ENCODE data around the gene TENM3. TPM values are rescaled to one million over a fixed set of nuclear protein-coding genes. Genes with fewer than 3 reads are reported as not detected.

Gene TENM3
- polyA plus RNA-seq, 1 of the 3 experiments (the other 2 are of a cell fraction), result 10.4 TPM

DNA sequence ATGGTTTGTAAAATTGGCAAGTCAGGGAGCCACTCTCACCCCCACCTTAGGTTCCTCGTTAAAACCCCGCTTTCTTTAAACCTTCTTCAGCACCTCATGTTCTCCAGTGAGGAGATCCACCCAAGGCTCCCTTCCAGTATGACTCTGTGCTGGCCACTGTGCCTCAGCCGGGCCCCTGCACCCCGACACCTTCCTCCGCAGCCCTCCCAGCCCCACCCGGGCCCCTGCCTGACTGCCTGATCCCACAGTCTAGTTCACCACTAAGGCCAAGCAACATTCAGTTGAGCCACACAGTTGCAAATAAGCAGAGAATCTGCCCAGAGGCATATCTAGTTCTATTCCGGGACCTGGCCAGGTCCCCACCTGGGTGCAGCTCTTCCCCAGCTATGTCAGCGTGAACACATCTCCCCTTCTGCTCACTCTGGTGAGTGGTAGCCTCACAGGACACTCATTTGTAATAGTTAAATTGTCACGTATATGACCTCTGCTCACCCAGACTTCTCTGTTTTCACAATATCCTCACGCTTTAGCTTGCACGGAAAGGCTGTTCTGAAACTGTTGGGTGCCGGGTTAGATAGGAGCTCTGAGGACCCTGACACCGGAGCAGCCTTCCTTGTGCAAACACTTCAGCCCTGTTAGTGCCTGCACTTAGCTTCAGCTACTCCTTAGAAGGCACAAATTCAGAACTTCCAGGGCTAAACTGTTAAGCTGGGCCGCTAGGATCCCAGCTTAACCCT, 527.2 kb downstream of the TENM3 start:
- 92% methylated on average over 14 of the region's 14 CpGs for WGBS (ENCODE audit: low lambda C conversion rate)
- Histone ChIP-seq H3K36me3 (replicated peaks in 1 of 2; ENCODE audit: control insufficient read depth in 1 of 2, insufficient read depth in 2 of 2, low read length in 1 of 2) (peaks cover 5 to 18% of the 10 kb centered on the region in 2 experiments), H3K27ac (ENCODE audit: low read depth in 2 of 2, low read length in 1 of 2) (no peak overlapping the region), H3K4me3 (ENCODE audit: low read depth in 2 of 2, low read length in 1 of 2) (no peak overlapping the region), H3K9me3 (no peaks in the 10 kb centered on the region), H3K27me3 (ENCODE audit: insufficient read depth) (no peaks in the 10 kb centered on the region), H2AFZ (ENCODE audit: low read depth) (no peak overlapping the region), H4K20me1 (ENCODE audit: insufficient read depth) (no peaks in the 10 kb centered on the region), H3K79me2 (ENCODE audit: insufficient read depth) (no peaks in the 10 kb centered on the region), H3K4me2 (no peak overlapping the region), H3K9me2 (no peaks in the 10 kb centered on the region), H3F3A (replicated peaks; ENCODE audit: insufficient read depth) (no peaks in the 10 kb centered on the region), H3K4me1 (ENCODE audit: control insufficient read depth in 1 of 2, insufficient read depth in 2 of 2, low read depth in 1 of 2, low read length in 1 of 2) (peaks cover 0 to 2% of the 10 kb centered on the region in 2 experiments; a peak in 1 of 4 replicates), H3K9ac (no peak overlapping the region)
- no peak for DNase-seq
- CTCF ChIA-PET, result interaction anchor here (1.3 kb wide), 1 partner anchor 155 kb away, joined by 3 read pairs; no protein-coding TSS in a partner anchor
- POLR2A ChIA-PET, result no interaction called here
- no peak for TF ChIP-seq RCOR1 (IDR thresholded peaks at IDR 0.05; ENCODE audit: low read length)
- no peak for TF ChIP-seq EZH2phosphoT487 (IDR thresholded peaks at IDR 0.05; ENCODE audit: borderline replicate concordance, low read depth)
- TF ChIP-seq RAD21 (IDR thresholded peaks at IDR 0.05; ENCODE audit: low read length), result no peak
- TF ChIP-seq, protein P1, sequence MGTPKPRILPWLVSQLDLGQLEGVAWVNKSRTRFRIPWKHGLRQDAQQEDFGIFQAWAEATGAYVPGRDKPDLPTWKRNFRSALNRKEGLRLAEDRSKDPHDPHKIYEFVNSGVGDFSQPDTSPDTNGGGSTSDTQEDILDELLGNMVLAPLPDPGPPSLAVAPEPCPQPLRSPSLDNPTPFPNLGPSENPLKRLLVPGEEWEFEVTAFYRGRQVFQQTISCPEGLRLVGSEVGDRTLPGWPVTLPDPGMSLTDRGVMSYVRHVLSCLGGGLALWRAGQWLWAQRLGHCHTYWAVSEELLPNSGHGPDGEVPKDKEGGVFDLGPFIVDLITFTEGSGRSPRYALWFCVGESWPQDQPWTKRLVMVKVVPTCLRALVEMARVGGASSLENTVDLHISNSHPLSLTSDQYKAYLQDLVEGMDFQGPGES (IDR thresholded peaks at IDR 0.05; ENCODE audit: low read depth, low read length), result no peak
- TF ChIP-seq, protein P2, sequence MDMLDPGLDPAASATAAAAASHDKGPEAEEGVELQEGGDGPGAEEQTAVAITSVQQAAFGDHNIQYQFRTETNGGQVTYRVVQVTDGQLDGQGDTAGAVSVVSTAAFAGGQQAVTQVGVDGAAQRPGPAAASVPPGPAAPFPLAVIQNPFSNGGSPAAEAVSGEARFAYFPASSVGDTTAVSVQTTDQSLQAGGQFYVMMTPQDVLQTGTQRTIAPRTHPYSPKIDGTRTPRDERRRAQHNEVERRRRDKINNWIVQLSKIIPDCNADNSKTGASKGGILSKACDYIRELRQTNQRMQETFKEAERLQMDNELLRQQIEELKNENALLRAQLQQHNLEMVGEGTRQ (IDR thresholded peaks at IDR 0.05; ENCODE audit: borderline replicate concordance, low read depth, low read length), result no peak
- TF ChIP-seq YY1 (IDR thresholded peaks at IDR 0.05; ENCODE audit: low read depth), result no peak
- TF ChIP-seq, protein P3, sequence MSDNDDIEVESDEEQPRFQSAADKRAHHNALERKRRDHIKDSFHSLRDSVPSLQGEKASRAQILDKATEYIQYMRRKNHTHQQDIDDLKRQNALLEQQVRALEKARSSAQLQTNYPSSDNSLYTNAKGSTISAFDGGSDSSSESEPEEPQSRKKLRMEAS (IDR thresholded peaks at IDR 0.05; ENCODE audit: low read depth), result no peak
- no peak for TF ChIP-seq RFX5 (IDR thresholded peaks at IDR 0.05; ENCODE audit: low read length)
- no peak for TF ChIP-seq ELF1 (IDR thresholded peaks at IDR 0.05)
- TF ChIP-seq TEAD4 (IDR thresholded peaks at IDR 0.05; ENCODE audit: borderline replicate concordance, insufficient read depth), result no peak
- TF ChIP-seq, protein P4, sequence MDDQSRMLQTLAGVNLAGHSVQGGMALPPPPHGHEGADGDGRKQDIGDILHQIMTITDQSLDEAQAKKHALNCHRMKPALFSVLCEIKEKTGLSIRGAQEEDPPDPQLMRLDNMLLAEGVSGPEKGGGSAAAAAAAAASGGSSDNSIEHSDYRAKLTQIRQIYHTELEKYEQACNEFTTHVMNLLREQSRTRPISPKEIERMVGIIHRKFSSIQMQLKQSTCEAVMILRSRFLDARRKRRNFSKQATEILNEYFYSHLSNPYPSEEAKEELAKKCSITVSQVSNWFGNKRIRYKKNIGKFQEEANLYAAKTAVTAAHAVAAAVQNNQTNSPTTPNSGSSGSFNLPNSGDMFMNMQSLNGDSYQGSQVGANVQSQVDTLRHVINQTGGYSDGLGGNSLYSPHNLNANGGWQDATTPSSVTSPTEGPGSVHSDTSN (IDR thresholded peaks at IDR 0.05), result no peak
- no peak for TF ChIP-seq NRF1 (IDR thresholded peaks at IDR 0.05; ENCODE audit: low read depth, low read length)
- TF ChIP-seq JUND (IDR thresholded peaks at IDR 0.05), result no peak
- TF ChIP-seq EP300 (IDR thresholded peaks at IDR 0.05; ENCODE audit: borderline replicate concordance in 1 of 2, low read depth in 1 of 2, low read length in 1 of 2), result no peak
- no peak for TF ChIP-seq CHD2 (IDR thresholded peaks at IDR 0.05; ENCODE audit: low read length, partially characterized antibody)
- no peak for TF ChIP-seq MXI1 (IDR thresholded peaks at IDR 0.05; ENCODE audit: low read depth, low read length)
- no peak for TF ChIP-seq FOSL2 (IDR thresholded peaks at IDR 0.05; ENCODE audit: borderline replicate concordance, low read depth)
